HEK293T (cell line): ENCODE measurements around the gene PLCB1.

Experiments used
- BHLHE40 ChIP-seq: fragments of 450-650 bp; IDR thresholded peaks from 2 replicates; pipeline ENCODE4 v1.6.1; 2016; ENCODE audit warnings: mild to moderate bottlenecking, moderate library complexity, borderline replicate concordance
- ELF4 ChIP-seq: fragments of 450-650 bp; IDR thresholded peaks from 2 replicates; pipeline ENCODE4 v1.6.1; 2017; ENCODE audit warnings: antibody characterized with exemption
- FOXK2 ChIP-seq: fragments of 450-650 bp; IDR thresholded peaks from 2 replicates; pipeline ENCODE4 v1.6.1; 2016; ENCODE audit warnings: mild to moderate bottlenecking
- FOXM1 ChIP-seq: fragments of 450-650 bp; IDR thresholded peaks from 2 replicates; pipeline ENCODE4 v1.6.1; 2017; ENCODE audit warnings: mild to moderate bottlenecking, borderline replicate concordance
- HDGF ChIP-seq: fragments of 450-650 bp; IDR thresholded peaks from 2 replicates; pipeline ENCODE4 v1.6.1; 2017; ENCODE audit warnings: antibody characterized with exemption, borderline replicate concordance
- NFRKB ChIP-seq: fragments of 450-650 bp; IDR thresholded peaks from 2 replicates; pipeline ENCODE4 v1.6.1; 2016; ENCODE audit warnings: mild to moderate bottlenecking, moderate library complexity

DNA sequence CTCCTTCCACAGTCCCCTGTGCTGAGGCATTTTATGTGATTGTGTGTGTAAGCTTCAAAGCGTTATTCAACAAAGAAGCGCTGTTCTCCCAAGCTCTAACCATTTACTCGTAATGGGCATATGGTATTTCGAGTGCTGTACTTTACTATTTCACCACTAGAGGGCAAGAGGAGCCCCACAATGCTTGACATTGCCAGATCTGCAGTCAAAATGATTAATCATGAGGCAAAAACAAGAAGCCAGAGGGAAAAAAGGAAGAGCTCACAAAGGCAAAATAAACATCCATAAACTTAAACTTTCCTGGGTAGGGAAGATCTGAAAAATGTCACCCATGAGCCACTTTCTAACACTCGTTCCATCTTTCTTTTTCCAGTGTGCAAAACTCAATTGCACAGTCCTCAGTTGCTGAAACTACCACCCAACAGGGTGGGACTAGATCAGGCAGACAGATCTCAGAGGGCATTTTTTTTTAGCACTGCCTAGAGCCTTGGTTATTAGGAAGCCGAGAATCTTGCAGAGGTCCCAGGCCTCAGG lies 721.8 kb downstream of the PLCB1 start:
- TF ChIP-seq ELF4: no peak
- no peak for TF ChIP-seq NFRKB
- TF ChIP-seq FOXM1: no peak
- TF ChIP-seq HDGF: no peak
- TF ChIP-seq FOXK2: no peak
- no peak for TF ChIP-seq BHLHE40
